Liver (tissue), 9 donors: ENCODE measurements around the gene VIL1. TPM values are rescaled to one million over a fixed set of nuclear protein-coding genes. Genes with fewer than 3 reads are reported as not detected.
A peak's percentile ranks its signal among the peaks of the same experiment; 100 is the strongest.

Experiments
- DNase-seq: peaks from one replicate; pipeline ENCODE4 v3.0.0-alpha.2; 2017; ENCODE audit warnings: low spot score
- H3K27ac ChIP-seq, 2 donors: one replicate each; pipeline ENCODE4 v1.7.0; 2013; ENCODE audit warnings: inconsistent platforms in 2 of 2, low read length in 2 of 2, control low read depth in 1 of 2, low read depth in 1 of 2, mild to moderate bottlenecking in 1 of 2
- H3K27me3 ChIP-seq, 4 donors: one replicate each; pipeline versions ENCODE4 v1.6.1 to v1.7.0; 2013; ENCODE audit warnings: low read length in 3 of 4, inconsistent platforms in 1 of 4, mild to moderate bottlenecking in 1 of 4, moderate library complexity in 1 of 4; ENCODE audit not compliant: control insufficient read depth in 4 of 4, insufficient read depth in 4 of 4
- H3K36me3 ChIP-seq, 4 donors: one replicate each; pipeline versions ENCODE4 v1.6.1 to v1.7.0; 2013; ENCODE audit warnings: low read length in 3 of 4, mild to moderate bottlenecking in 3 of 4, low read depth in 1 of 4, moderate library complexity in 1 of 4; ENCODE audit not compliant: control insufficient read depth in 4 of 4, insufficient read depth in 3 of 4
- H3K4me1 ChIP-seq, 4 donors: one replicate each; pipeline versions ENCODE4 v1.6.1 to v1.7.0; 2013; ENCODE audit warnings: low read length in 3 of 4, mild to moderate bottlenecking in 3 of 4, moderate library complexity in 1 of 4; ENCODE audit not compliant: control insufficient read depth in 4 of 4, insufficient read depth in 4 of 4
- H3K4me3 ChIP-seq, 3 donors: one replicate each; pipeline versions ENCODE4 v1.6.1 to v1.7.0; 2013; ENCODE audit warnings: low read length in 3 of 3, control low read depth in 1 of 3, low read depth in 1 of 3, mild to moderate bottlenecking in 1 of 3
- H3K9ac ChIP-seq, 2 donors: one replicate each; pipeline ENCODE4 v1.7.0; 2013; ENCODE audit warnings: low read length in 2 of 2, mild to moderate bottlenecking in 2 of 2, moderate library complexity in 2 of 2, control low read depth in 1 of 2, low read depth in 1 of 2
- H3K9me3 ChIP-seq, 4 donors: one replicate each; pipeline versions ENCODE4 v1.6.1 to v1.7.0; 2013; ENCODE audit warnings: low read length in 3 of 4; ENCODE audit not compliant: control insufficient read depth in 4 of 4
- CTCF ChIP-seq: fragments of 150-350 bp; IDR thresholded peaks from 2 replicates; pipeline ENCODE4 v1.5.1; 2017; ENCODE audit warnings: improper control_type of control experiment, low read depth, low read length; ENCODE audit not compliant: missing input control
- EGR1 ChIP-seq, 2 donors: IDR thresholded peaks; 2 replicates each; pipeline ENCODE4 v1.6.1; 2016 to 2018; ENCODE audit warnings: antibody characterized with exemption in 2 of 2, low read depth in 2 of 2
- FOXA1 ChIP-seq: IDR thresholded peaks from 2 replicates; pipeline ENCODE4 v1.6.1; 2016; ENCODE audit warnings: antibody characterized with exemption
- FOXA2 ChIP-seq: IDR thresholded peaks from 2 replicates; pipeline ENCODE4 v1.6.1; 2016; ENCODE audit warnings: antibody characterized with exemption
- GABPA ChIP-seq, 2 donors: IDR thresholded peaks in 1 of 2; conservative IDR thresholded peaks in 1 of 2; 2 replicates each; pipeline ENCODE4 v1.6.1; 2016; ENCODE audit warnings: antibody characterized with exemption in 2 of 2, mild to moderate bottlenecking in 1 of 2, moderate library complexity in 1 of 2
- HNF4A ChIP-seq, 2 donors: conservative IDR thresholded peaks; 2 replicates each; pipeline ENCODE4 v1.6.1; 2016; ENCODE audit warnings: antibody characterized with exemption in 2 of 2, mild to moderate bottlenecking in 2 of 2
- HNF4G ChIP-seq: IDR thresholded peaks from 2 replicates; pipeline ENCODE4 v1.6.1; 2016; ENCODE audit warnings: antibody characterized with exemption
- JUND ChIP-seq, 2 donors: IDR thresholded peaks; 2 replicates each; pipeline ENCODE4 v1.6.1; 2016; ENCODE audit warnings: antibody characterized with exemption in 2 of 2
- NR2F2 ChIP-seq: IDR thresholded peaks from 2 replicates; pipeline ENCODE4 v1.6.1; 2016; ENCODE audit warnings: antibody characterized with exemption
- RAD21 ChIP-seq, 2 donors: IDR thresholded peaks; 2 replicates each; pipeline ENCODE4 v1.6.1; 2016; ENCODE audit warnings: antibody characterized with exemption in 2 of 2, mild to moderate bottlenecking in 2 of 2
- RXRA ChIP-seq, 2 donors: IDR thresholded peaks; 2 replicates each; pipeline ENCODE4 v1.6.1; 2017 to 2018; ENCODE audit warnings: antibody characterized with exemption in 2 of 2, mild to moderate bottlenecking in 1 of 2
- SP1 ChIP-seq: IDR thresholded peaks from 2 replicates; pipeline ENCODE4 v1.6.1; 2018; ENCODE audit warnings: antibody characterized with exemption, mild to moderate bottlenecking
- TAF1 ChIP-seq: conservative IDR thresholded peaks from 2 replicates; pipeline ENCODE4 v1.6.1; 2016; ENCODE audit warnings: antibody characterized with exemption, mild to moderate bottlenecking
- ZBTB33 ChIP-seq: IDR thresholded peaks from 2 replicates; pipeline ENCODE4 v1.6.1; 2016; ENCODE audit warnings: antibody characterized with exemption
- WGBS: extraction: QIAGEN DNeasy Blood & Tissue Kit; methylation state at CpG from one replicate; pipeline ENCODE4 v1.1.7; 2013; 5-methylcytosine and 5-hydroxymethylcytosine counted together
- polyA plus RNA-seq, 2 donors: library from polyadenylated mRNA; stranded (reverse) in 1 of 2; unstranded in 1 of 2; fragments of 200-250 nt in 1 of 2; fragments of >200 nt in 1 of 2; fragmentation: Nextera tagmentation in 1 of 2; extraction: Ambion mirVana in 1 of 2; gene quantifications; one replicate each; pipeline versions ENCODE4 v1.2.1 to v1.2.3, GENCODE V29; 2013 to 2015
- total RNA-seq, 2 donors: library from RNA; depleted of rRNA; stranded (reverse); fragments of >200 nt; gene quantifications; one replicate each; pipeline ENCODE4 v1.2.3, GENCODE V29; 2014
- donor health status: healthy.
- donor health status: healthy.
- donor health status: healthy.
- donor health status: healthy.
- donor health status: healthy.

VIL1 gene
- total and polyA plus RNA-seq, 4 donors = 16.4 to 72.0 (median 31.6) TPM

DNA sequence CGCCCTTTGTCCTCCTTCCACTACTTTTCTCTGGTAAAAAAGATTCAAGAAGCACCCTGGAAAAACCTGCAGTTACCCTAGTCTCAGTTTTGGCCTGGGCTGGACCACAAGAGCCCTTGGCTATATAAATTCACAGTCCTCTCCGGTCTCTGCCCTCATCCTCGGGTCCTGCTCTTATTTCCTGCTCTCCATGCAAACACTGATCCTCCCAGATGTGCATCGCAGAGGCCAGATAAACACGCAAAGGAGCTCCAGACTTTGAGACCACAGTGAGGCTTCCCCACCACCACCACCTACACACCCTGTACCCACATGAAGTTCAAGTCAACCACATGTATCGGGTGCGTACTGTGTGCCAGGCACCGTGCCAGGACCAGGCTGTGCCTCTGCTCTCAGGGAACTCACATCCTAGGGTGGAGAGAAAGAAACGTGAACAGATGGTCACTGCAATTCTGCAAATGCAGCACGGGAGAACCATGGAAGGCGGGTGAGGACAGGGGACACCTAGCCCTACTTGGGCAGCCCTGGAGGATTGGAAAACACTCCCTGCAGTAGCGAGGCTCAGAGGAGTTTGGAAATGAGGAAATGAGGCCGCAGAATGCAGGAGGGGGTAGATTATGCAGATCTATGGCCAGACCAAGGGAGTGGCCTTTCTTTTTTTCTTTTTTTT lies 11.8 kb upstream of the VIL1 start:
- H3K4me3 ChIP-seq = peak overlapping the region; percentile 40 to 46 (median 42)

DNA sequence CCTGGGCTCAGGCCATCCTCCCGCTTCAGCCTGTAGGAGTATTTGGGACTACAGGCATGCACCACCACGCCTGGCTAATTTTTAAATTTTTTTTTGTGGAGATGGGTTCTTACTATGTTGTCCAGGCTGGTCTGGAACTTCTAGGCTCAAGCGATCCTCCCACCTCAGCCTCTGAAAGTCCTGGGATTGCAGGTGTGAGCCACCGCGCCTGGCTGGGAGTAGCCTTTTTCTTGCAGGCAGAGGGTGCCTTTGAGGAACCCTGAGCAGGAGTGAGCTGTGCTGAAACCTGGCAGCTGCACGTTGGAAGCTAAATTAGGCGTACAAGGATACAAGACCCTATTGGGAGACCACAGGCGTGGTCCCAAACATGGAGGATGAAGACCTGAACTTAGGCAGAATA lies 11.2 kb upstream of the VIL1 start:
- WGBS = 88% methylated on average over 8 of the region's 8 CpGs
- H3K27me3 ChIP-seq = no peaks in the 10 kb centered on the region
- H3K36me3 ChIP-seq = peaks cover 3 to 14% (median 11%) of the 10 kb centered on the region in 4 donors
- no peaks in the 10 kb centered on the region for H3K9me3 ChIP-seq
- H3K4me3 ChIP-seq = no peak overlapping the region
- no peak for DNase-seq
- H3K27ac ChIP-seq = no peak overlapping the region
- TF ChIP-seq TAF1 (no peak), EGR1 (IDR thresholded peaks at IDR 0.05; ENCODE audit: low read depth in 2 of 2) (no peak), CTCF (no peak), NR2F2 (no peak), RAD21 (IDR thresholded peaks at IDR 0.05) (no peak), RXRA (IDR thresholded peaks at IDR 0.05) (no peak), FOXA1 (no peak), FOXA2 (no peak), ZBTB33 (no peak), SP1 (no peak), GABPA (IDR thresholded peaks at IDR 0.05 in 1 of 2, conservative IDR thresholded peaks at IDR 0.05 in 1 of 2) (no peak), HNF4A (conservative IDR thresholded peaks at IDR 0.05) (no peak), HNF4G (no peak), JUND (IDR thresholded peaks at IDR 0.05) (no peak)
- H3K4me1 ChIP-seq = peaks cover 13 to 47% (median 38%) of the 10 kb centered on the region in 4 donors
- H3K9ac ChIP-seq = no peak overlapping the region

More for the DNA sequence above, 11.8 kb upstream of the VIL1 start:
- 14% methylated on average over 13 of the region's 13 CpGs for WGBS
- peaks cover 6 to 19% (median 11%) of the 10 kb centered on the region in 4 donors for H3K36me3 ChIP-seq
- peak; percentile 67 for DNase-seq
- peak overlapping the region; percentile 18 to 62 for H3K9ac ChIP-seq
- H3K27me3 ChIP-seq = no peaks in the 10 kb centered on the region
- H3K9me3 ChIP-seq = no peaks in the 10 kb centered on the region
- H3K4me1 ChIP-seq = peaks cover 13 to 53% (median 44%) of the 10 kb centered on the region in 4 donors
- H3K27ac ChIP-seq = peak overlapping the region; percentile 63 to 65
- TF ChIP-seq RXRA (IDR thresholded peaks at IDR 0.05) = peak in 1 of 2 donors; percentile 6
- TF ChIP-seq HNF4A (conservative IDR thresholded peaks at IDR 0.05) = peak in 1 of 2 donors; percentile 6
- no peak for TF ChIP-seq ZBTB33
- TF ChIP-seq RAD21 (IDR thresholded peaks at IDR 0.05) = peak in 1 of 2 donors; percentile 57
- no peak for TF ChIP-seq GABPA (IDR thresholded peaks at IDR 0.05 in 1 of 2, conservative IDR thresholded peaks at IDR 0.05 in 1 of 2)
